Caco-2 (cell line): Measurements from ENCODE around the gene FADS3. TPM values are rescaled to one million over a fixed set of nuclear protein-coding genes. Genes with fewer than 3 reads are reported as not detected.

ENCODE experiments used
- BruUV-seq: library from RNA; stranded (reverse); fragments of 400-500 nt; replicated peaks from 2 replicates; lab custom pipeline; 2021; lab: Mats Ljungman, UMichigan
- CTCF ChIA-PET: fragments of 300-600 bp; sonication (Branson Sonifier 250); formaldehyde crosslinking; loops from one replicate; lab custom pipeline; 2022; ENCODE audit warnings: antibody characterized with exemption; lab: Charles Lee
- POLR2A ChIA-PET: fragments of 300-600 bp; sonication (Branson Sonifier 250); formaldehyde crosslinking; loops from one replicate; lab custom pipeline; 2022; ENCODE audit warnings: antibody characterized with exemption; lab: Charles Lee
- DNase-seq, 2 experiments: peaks; one replicate each; pipeline versions ENCODE4 v3.0.0 to v3.0.0-alpha.2; 2020 to 2022
- H3K27me3 ChIP-seq: replicated peaks from 2 replicates; pipeline ENCODE4 v1.6.0; 2011; ENCODE audit warnings: low read length; ENCODE audit not compliant: control insufficient read depth, insufficient read depth
- H3K36me3 ChIP-seq: 2 replicates; pipeline ENCODE4 v1.5.1; 2011; ENCODE audit warnings: low read length; ENCODE audit not compliant: control insufficient read depth, insufficient read depth
- H3K4me1 ChIP-seq: fragments of 250-450 bp; sonication (Bioruptor Pico); 2 replicates; pipeline ENCODE4 v1.5.1; 2020; ENCODE audit warnings: mild to moderate bottlenecking
- H3K4me3 ChIP-seq: 2 replicates; pipeline ENCODE4 v1.5.1; 2011; ENCODE audit warnings: low read depth, mild to moderate bottlenecking, control low read depth, low read length
- H3K9me3 ChIP-seq: fragments of 250-450 bp; sonication (Bioruptor Pico); 2 replicates; pipeline ENCODE4 v1.5.1; 2020; ENCODE audit warnings: mild to moderate bottlenecking, moderate library complexity
- H3K27ac Mint-ChIP-seq: one replicate; pipeline ENCODE4 v1.8.0; 2022; ENCODE audit warnings: mixed read lengths; ENCODE audit not compliant: unreplicated experiment
- H3K27me3 Mint-ChIP-seq: one replicate; pipeline ENCODE4 v1.8.0; 2022; ENCODE audit warnings: mixed read lengths; ENCODE audit not compliant: insufficient read depth, unreplicated experiment
- H3K36me3 Mint-ChIP-seq: one replicate; pipeline ENCODE4 v1.8.0; 2022; ENCODE audit warnings: mild to moderate bottlenecking, mixed read lengths; ENCODE audit not compliant: insufficient read depth, unreplicated experiment
- H3K4me1 Mint-ChIP-seq: one replicate; pipeline ENCODE4 v1.8.0; 2022; ENCODE audit warnings: low read depth, mixed read lengths; ENCODE audit not compliant: unreplicated experiment
- H3K4me3 Mint-ChIP-seq: one replicate; pipeline ENCODE4 v1.8.0; 2022; ENCODE audit warnings: mild to moderate bottlenecking, moderate library complexity, mixed read lengths; ENCODE audit not compliant: unreplicated experiment
- H3K9me3 Mint-ChIP-seq: one replicate; pipeline ENCODE4 v1.8.0; 2022; ENCODE audit warnings: mixed read lengths; ENCODE audit not compliant: unreplicated experiment
- CTCF ChIP-seq, 2 experiments: fragments of 200-600 bp in 1 of 2; IDR thresholded peaks; 1 replicate in 1 of 2; 2 replicates in 1 of 2; pipeline versions ENCODE4 v1.5.1 to v1.8.0; 2011 to 2022; ENCODE audit warnings: antibody characterized with exemption in 1 of 2, control low read depth in 1 of 2, inconsistent platforms in 1 of 2, low read depth in 1 of 2, low read length in 1 of 2, mild to moderate bottlenecking in 1 of 2, moderate library complexity in 1 of 2; ENCODE audit not compliant: insufficient read depth in 1 of 2, severe bottlenecking in 1 of 2, unreplicated experiment in 1 of 2
- intact Hi-C: fragments of 100-400 bp; cut with micrococcal nuclease; formaldehyde crosslinking; loops from one replicate; pipeline ENCODE4 v1.10.0; 2022; ENCODE audit not compliant: unreplicated experiment
- total RNA-seq: library from RNA; stranded (reverse); gene quantifications from 2 replicates; pipeline ENCODE4 v1.2.3, GENCODE V29; 2022

FADS3 gene
- total RNA-seq, 1 experiment from 2014 or later: 32.7 TPM

GRCh38 chr11:61838921-61839320, 52.4 kb downstream of the FADS3 start:
- CTCF ChIA-PET: no interaction called here
- intact Hi-C loops: no loop called here
- POLR2A ChIA-PET: no interaction called here

GRCh38 chr11:61838501-61838900, 52.8 kb downstream of the FADS3 start:
- no peaks in the 10 kb centered on the region for H3K9me3 Mint-ChIP-seq
- no peaks in the 10 kb centered on the region for H3K4me1 Mint-ChIP-seq
- no peak for DNase-seq
- CTCF ChIA-PET: no interaction called here
- Histone ChIP-seq H3K36me3 (peaks cover 2% of the 10 kb centered on the region; the same call in 1 of the 2 replicates), H3K4me3 (no peak overlapping the region), H3K4me1 (no peaks in the 10 kb centered on the region), H3K9me3 (no peaks in the 10 kb centered on the region), H3K27me3 (no peaks in the 10 kb centered on the region)
- H3K36me3 Mint-ChIP-seq: peaks cover 9% of the 10 kb centered on the region
- no peak for TF ChIP-seq CTCF (IDR thresholded peaks at IDR 0.05; ENCODE audit: insufficient read depth in 1 of 2, low read depth in 1 of 2, low read length in 1 of 2, severe bottlenecking in 1 of 2, unreplicated experiment in 1 of 2)
- no peak overlapping the region for H3K4me3 Mint-ChIP-seq
- POLR2A ChIA-PET: no interaction called here
- H3K27ac Mint-ChIP-seq: no peak overlapping the region
- BruUV-seq: no TSS peak
- intact Hi-C loops: no loop called here
- no peaks in the 10 kb centered on the region for H3K27me3 Mint-ChIP-seq

More at GRCh38 chr11:61838921-61839320, 52.4 kb downstream of the FADS3 start:
- H3K9me3 ChIP-seq: no peaks in the 10 kb centered on the region
- Mint-ChIP-seq H3K27ac (no peak overlapping the region), H3K27me3 (no peaks in the 10 kb centered on the region), H3K4me1 (no peaks in the 10 kb centered on the region), H3K9me3 (no peaks in the 10 kb centered on the region), H3K4me3 (no peak overlapping the region), H3K36me3 (peaks cover 11% of the 10 kb centered on the region)
- H3K4me1 ChIP-seq: no peaks in the 10 kb centered on the region
- BruUV-seq: no TSS peak
- peaks cover 2% of the 10 kb centered on the region; the same call in 1 of the 2 replicates for H3K36me3 ChIP-seq
- H3K4me3 ChIP-seq: no peak overlapping the region
- TF ChIP-seq CTCF (IDR thresholded peaks at IDR 0.05; ENCODE audit: insufficient read depth in 1 of 2, low read depth in 1 of 2, low read length in 1 of 2, severe bottlenecking in 1 of 2, unreplicated experiment in 1 of 2): no peak
- no peak for DNase-seq
- H3K27me3 ChIP-seq: no peaks in the 10 kb centered on the region

GRCh38 chr11:61837411-61838005, 53.8 kb downstream of the FADS3 start:
- intact Hi-C loops: no loop called here
- Histone ChIP-seq H3K9me3 (no peaks in the 10 kb centered on the region), H3K27me3 (no peaks in the 10 kb centered on the region), H3K4me3 (no peak overlapping the region), H3K36me3 (peaks cover 2% of the 10 kb centered on the region; the same call in 1 of the 2 replicates), H3K4me1 (no peaks in the 10 kb centered on the region)
- BruUV-seq: no TSS peak
- POLR2A ChIA-PET: no interaction called here
- Mint-ChIP-seq H3K4me1 (no peaks in the 10 kb centered on the region), H3K27me3 (no peaks in the 10 kb centered on the region), H3K27ac (no peak overlapping the region), H3K36me3 (peaks cover 5% of the 10 kb centered on the region), H3K9me3 (no peaks in the 10 kb centered on the region), H3K4me3 (no peak overlapping the region)
- no peak for TF ChIP-seq CTCF (IDR thresholded peaks at IDR 0.05; ENCODE audit: insufficient read depth in 1 of 2, low read depth in 1 of 2, low read length in 1 of 2, severe bottlenecking in 1 of 2, unreplicated experiment in 1 of 2)
- DNase-seq: no peak
- CTCF ChIA-PET: no interaction called here
